HUES48 (cell line): ENCODE results near the gene ZXDC.

Experiments
- H3K27ac ChIP-seq: one replicate; pipeline ENCODE4 v1.7.0; 2013; ENCODE audit warnings: low read depth, low read length, inconsistent platforms
- H3K27me3 ChIP-seq: 2 replicates; pipeline ENCODE4 v1.6.1; 2013; ENCODE audit warnings: mild to moderate bottlenecking, low read length; ENCODE audit not compliant: control insufficient read depth, insufficient read depth
- H3K36me3 ChIP-seq: 2 replicates; pipeline ENCODE4 v1.6.1; 2013; ENCODE audit warnings: low read length; ENCODE audit not compliant: control insufficient read depth, insufficient read depth
- H3K4me1 ChIP-seq: 2 replicates; pipeline ENCODE4 v1.6.1; 2013; ENCODE audit warnings: mild to moderate bottlenecking, low read length; ENCODE audit not compliant: control insufficient read depth, insufficient read depth
- H3K4me3 ChIP-seq: 2 replicates; pipeline ENCODE4 v1.5.1; 2013; ENCODE audit warnings: mild to moderate bottlenecking, low read depth, low read length
- H3K9ac ChIP-seq: 2 replicates; pipeline ENCODE4 v1.6.1; 2013; ENCODE audit warnings: mild to moderate bottlenecking, low read depth, low read length, moderate library complexity
- H3K9me3 ChIP-seq: 2 replicates; pipeline ENCODE4 v1.6.1; 2013; ENCODE audit warnings: low read length; ENCODE audit not compliant: control insufficient read depth, insufficient read depth

The ZXDC gene

GRCh38 chr3:126408099-126408498 lies 67.6 kb downstream of the ZXDC start:
- H3K36me3 ChIP-seq: no peaks in the 10 kb centered on the region
- peaks cover 3% of the 10 kb centered on the region; the same call in 1 of the 2 replicates for H3K4me1 ChIP-seq
- H3K27me3 ChIP-seq: no peaks in the 10 kb centered on the region; the same call in 1 of the 2 replicates
- H3K9ac ChIP-seq: no peak overlapping the region
- no peak overlapping the region for H3K4me3 ChIP-seq
- no peaks in the 10 kb centered on the region for H3K9me3 ChIP-seq
- H3K27ac ChIP-seq: no peak overlapping the region

GRCh38 chr3:126407412-126408044 lies 68.2 kb downstream of the ZXDC start:
- Histone ChIP-seq H3K27me3 (no peaks in the 10 kb centered on the region; the same call in 1 of the 2 replicates), H3K4me1 (peaks cover 3% of the 10 kb centered on the region; the same call in 1 of the 2 replicates), H3K27ac (no peak overlapping the region), H3K4me3 (no peak overlapping the region), H3K9ac (no peak overlapping the region), H3K9me3 (no peaks in the 10 kb centered on the region), H3K36me3 (no peaks in the 10 kb centered on the region)

GRCh38 chr3:126406389-126407296 lies 69.0 kb downstream of the ZXDC start:
- Histone ChIP-seq H3K9ac (no peak overlapping the region), H3K4me1 (peaks cover 3% of the 10 kb centered on the region), H3K27me3 (no peaks in the 10 kb centered on the region; the same call in 1 of the 2 replicates), H3K27ac (no peak overlapping the region), H3K4me3 (no peak overlapping the region), H3K36me3 (no peaks in the 10 kb centered on the region), H3K9me3 (no peaks in the 10 kb centered on the region)

GRCh38 chr3:126402666-126403302 lies 72.9 kb downstream of the ZXDC start:
- Histone ChIP-seq H3K27ac (no peak overlapping the region), H3K36me3 (no peaks in the 10 kb centered on the region), H3K4me1 (no peaks in the 10 kb centered on the region; the same call in 1 of the 2 replicates), H3K27me3 (no peaks in the 10 kb centered on the region), H3K9me3 (no peaks in the 10 kb centered on the region), H3K4me3 (no peak overlapping the region), H3K9ac (no peak overlapping the region)

- Histone ChIP-seq H3K9me3 (no peaks in the 10 kb centered on the region), H3K4me3 (no peak overlapping the region), H3K27me3 (no peaks in the 10 kb centered on the region), H3K4me1 (no peaks in the 10 kb centered on the region; the same call in 1 of the 2 replicates), H3K9ac (no peak overlapping the region), H3K36me3 (no peaks in the 10 kb centered on the region), H3K27ac (no peak overlapping the region)
These were observed 73.5 kb downstream of the ZXDC start for GRCh38 chr3:126402178-126402577.

GRCh38 chr3:126401611-126402160 lies 74.0 kb downstream of the ZXDC start:
- no peak overlapping the region for H3K27ac ChIP-seq
- H3K27me3 ChIP-seq: no peaks in the 10 kb centered on the region
- no peaks in the 10 kb centered on the region; the same call in 1 of the 2 replicates for H3K4me1 ChIP-seq
- no peak overlapping the region for H3K9ac ChIP-seq
- no peak overlapping the region for H3K4me3 ChIP-seq
- no peaks in the 10 kb centered on the region for H3K36me3 ChIP-seq
- no peaks in the 10 kb centered on the region for H3K9me3 ChIP-seq

- no peaks in the 10 kb centered on the region for H3K9me3 ChIP-seq
- H3K9ac ChIP-seq: no peak overlapping the region
- no peak overlapping the region for H3K27ac ChIP-seq
- peaks cover 4% of the 10 kb centered on the region for H3K4me1 ChIP-seq
- H3K4me3 ChIP-seq: no peak overlapping the region
- no peaks in the 10 kb centered on the region for H3K36me3 ChIP-seq
- peaks cover 15% of the 10 kb centered on the region for H3K27me3 ChIP-seq
These were observed 75.9 kb downstream of the ZXDC start for GRCh38 chr3:126399756-126400155.

- H3K36me3 ChIP-seq: no peaks in the 10 kb centered on the region
- H3K9me3 ChIP-seq: no peaks in the 10 kb centered on the region
- H3K27me3 ChIP-seq: peaks cover 19% of the 10 kb centered on the region
- H3K4me3 ChIP-seq: no peak overlapping the region
- no peak overlapping the region for H3K9ac ChIP-seq
- no peak overlapping the region for H3K27ac ChIP-seq
- H3K4me1 ChIP-seq: peaks cover 4% of the 10 kb centered on the region
These were observed 76.3 kb downstream of the ZXDC start for GRCh38 chr3:126399351-126399735.

GRCh38 chr3:126398423-126399350 lies 77.0 kb downstream of the ZXDC start:
- peaks cover 26% of the 10 kb centered on the region for H3K27me3 ChIP-seq
- H3K27ac ChIP-seq: no peak overlapping the region
- no peak overlapping the region for H3K9ac ChIP-seq
- H3K36me3 ChIP-seq: no peaks in the 10 kb centered on the region
- no peak overlapping the region for H3K4me3 ChIP-seq
- H3K4me1 ChIP-seq: peaks cover 4% of the 10 kb centered on the region
- no peaks in the 10 kb centered on the region for H3K9me3 ChIP-seq
